Calu3 (cell line): Measurements from ENCODE around the gene GAA. TPM values are rescaled to one million over a fixed set of nuclear protein-coding genes. Genes with fewer than 3 reads are reported as not detected.

Experiments used
- BruUV-seq: library from RNA; stranded (reverse); fragments of 400-500 nt; replicated peaks from 2 replicates; lab custom pipeline; 2021; lab: Mats Ljungman, UMichigan
- CTCF ChIA-PET: fragments of 300-600 bp; sonication (Branson Sonifier 250); formaldehyde crosslinking; loops from one replicate; lab custom pipeline; 2022; ENCODE audit warnings: antibody characterized with exemption; lab: Charles Lee
- DNase-seq: peaks from one replicate; pipeline ENCODE4 v3.0.0; 2022
- H3K27ac Mint-ChIP-seq: one replicate; pipeline ENCODE4 v1.8.0; 2022; ENCODE audit warnings: mixed read lengths; ENCODE audit not compliant: unreplicated experiment
- H3K27me3 Mint-ChIP-seq: one replicate; pipeline ENCODE4 v1.8.0; 2022; ENCODE audit warnings: mixed read lengths; ENCODE audit not compliant: unreplicated experiment
- H3K36me3 Mint-ChIP-seq: one replicate; pipeline ENCODE4 v1.8.0; 2022; ENCODE audit warnings: mild to moderate bottlenecking, moderate library complexity, mixed read lengths; ENCODE audit not compliant: insufficient read depth, unreplicated experiment
- H3K4me1 Mint-ChIP-seq: one replicate; pipeline ENCODE4 v1.8.0; 2022; ENCODE audit warnings: mild to moderate bottlenecking, low read depth, mixed read lengths; ENCODE audit not compliant: unreplicated experiment
- H3K4me3 Mint-ChIP-seq: one replicate; pipeline ENCODE4 v1.8.0; 2022; ENCODE audit warnings: mild to moderate bottlenecking, low read depth, moderate library complexity, mixed read lengths; ENCODE audit not compliant: unreplicated experiment
- H3K9me3 Mint-ChIP-seq: one replicate; pipeline ENCODE4 v1.8.0; 2022; ENCODE audit warnings: low read depth, mixed read lengths; ENCODE audit not compliant: unreplicated experiment
- intact Hi-C: fragments of 100-400 bp; cut with micrococcal nuclease; formaldehyde crosslinking; loops from one replicate; pipeline ENCODE4 v1.10.0; 2022; ENCODE audit not compliant: unreplicated experiment
- total RNA-seq: library from RNA; stranded (reverse); gene quantifications from 2 replicates; pipeline ENCODE4 v1.2.3, GENCODE V29; 2022
- TF ChIP-seq, protein P1 (sequence below): fragments of 200-600 bp; IDR thresholded peaks from one replicate; pipeline ENCODE4 v1.8.0; 2022; ENCODE audit warnings: antibody characterized with exemption; ENCODE audit not compliant: unreplicated experiment

Gene GAA
- total RNA-seq, 1 experiment from 2014 or later = 73.1 TPM

GRCh38 chr17:80091376-80091775, 10.0 kb upstream of the GAA start:
- intact Hi-C loops = no loop called here
- no TSS peak for BruUV-seq
- no peak for DNase-seq
- H3K27me3 Mint-ChIP-seq = peaks cover 18% of the 10 kb centered on the region
- TF ChIP-seq, protein P1, sequence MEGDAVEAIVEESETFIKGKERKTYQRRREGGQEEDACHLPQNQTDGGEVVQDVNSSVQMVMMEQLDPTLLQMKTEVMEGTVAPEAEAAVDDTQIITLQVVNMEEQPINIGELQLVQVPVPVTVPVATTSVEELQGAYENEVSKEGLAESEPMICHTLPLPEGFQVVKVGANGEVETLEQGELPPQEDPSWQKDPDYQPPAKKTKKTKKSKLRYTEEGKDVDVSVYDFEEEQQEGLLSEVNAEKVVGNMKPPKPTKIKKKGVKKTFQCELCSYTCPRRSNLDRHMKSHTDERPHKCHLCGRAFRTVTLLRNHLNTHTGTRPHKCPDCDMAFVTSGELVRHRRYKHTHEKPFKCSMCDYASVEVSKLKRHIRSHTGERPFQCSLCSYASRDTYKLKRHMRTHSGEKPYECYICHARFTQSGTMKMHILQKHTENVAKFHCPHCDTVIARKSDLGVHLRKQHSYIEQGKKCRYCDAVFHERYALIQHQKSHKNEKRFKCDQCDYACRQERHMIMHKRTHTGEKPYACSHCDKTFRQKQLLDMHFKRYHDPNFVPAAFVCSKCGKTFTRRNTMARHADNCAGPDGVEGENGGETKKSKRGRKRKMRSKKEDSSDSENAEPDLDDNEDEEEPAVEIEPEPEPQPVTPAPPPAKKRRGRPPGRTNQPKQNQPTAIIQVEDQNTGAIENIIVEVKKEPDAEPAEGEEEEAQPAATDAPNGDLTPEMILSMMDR = no peak
- no peak overlapping the region for H3K4me3 Mint-ChIP-seq
- no peaks in the 10 kb centered on the region for H3K9me3 Mint-ChIP-seq
- no peaks in the 10 kb centered on the region for H3K4me1 Mint-ChIP-seq
- no peaks in the 10 kb centered on the region for H3K36me3 Mint-ChIP-seq
- CTCF ChIA-PET = interaction anchor here (1.2 kb wide), 1 partner anchor 10 kb away, joined by 3 read pairs; the partner anchor contains the start of gene GAA
- H3K27ac Mint-ChIP-seq = no peak overlapping the region

GRCh38 chr17:80092959-80093358, 8.4 kb upstream of the GAA start:
- CTCF ChIA-PET = no interaction called here
- Mint-ChIP-seq H3K4me3 (no peak overlapping the region), H3K4me1 (no peaks in the 10 kb centered on the region), H3K27me3 (peaks cover 19% of the 10 kb centered on the region), H3K9me3 (no peaks in the 10 kb centered on the region), H3K36me3 (no peaks in the 10 kb centered on the region), H3K27ac (no peak overlapping the region)
- BruUV-seq = no TSS peak
- TF ChIP-seq, protein P1 = no peak
- no peak for DNase-seq
- intact Hi-C loops = no loop called here

- DNase-seq = no peak
- TF ChIP-seq, protein P1 = no peak
- Mint-ChIP-seq H3K36me3 (no peaks in the 10 kb centered on the region), H3K4me1 (no peaks in the 10 kb centered on the region), H3K9me3 (no peaks in the 10 kb centered on the region), H3K27ac (no peak overlapping the region), H3K27me3 (peaks cover 23% of the 10 kb centered on the region), H3K4me3 (no peak overlapping the region)
- BruUV-seq = no TSS peak
- CTCF ChIA-PET = no interaction called here
- intact Hi-C loops = no loop called here
Measured at GRCh38 chr17:80095038-80095843, 6.1 kb upstream of the GAA start.

GRCh38 chr17:80095844-80096475, 5.4 kb upstream of the GAA start:
- H3K27me3 Mint-ChIP-seq = peaks cover 23% of the 10 kb centered on the region
- CTCF ChIA-PET = no interaction called here

More at GRCh38 chr17:80095844-80096475, 5.4 kb upstream of the GAA start:
- TF ChIP-seq, protein P1 = no peak
- Mint-ChIP-seq H3K36me3 (peaks cover 3% of the 10 kb centered on the region), H3K4me1 (no peaks in the 10 kb centered on the region), H3K9me3 (no peaks in the 10 kb centered on the region), H3K4me3 (no peak overlapping the region), H3K27ac (no peak overlapping the region)
- intact Hi-C loops = no loop called here
- no peak for DNase-seq
- no TSS peak for BruUV-seq
